NCI-H510A treated with DMSO at 0.1 percent for 48 hours (cell line): ENCODE results near the gene N4BP2.
"Not testable (repeated sequence)": the region's sequence is repeated elsewhere in the genome, so short reads cannot be mapped to it uniquely, and the experiment has no call there.

ENCODE experiments used
- DNase-seq: peaks from one replicate; lab custom pipeline; 2025; lab: John Stamatoyannopoulos, UW

Gene N4BP2

GRCh38 chr4:40056716-40057585 is at the start of gene N4BP2:
N4BP2 (plus strand) TSS chr4:40056850; CDS start chr4:40097341, 40,491 bp downstream.
- DNase-seq = peak; percentile 48

GRCh38 chr4:40016007-40016406 is 40.6 kb upstream of the N4BP2 start:
- no peak for DNase-seq

- DNase-seq = no peak
Observed at GRCh38 chr4:40020221-40020620, 36.4 kb upstream of the N4BP2 start.

GRCh38 chr4:40021116-40021515 is 35.5 kb upstream of the N4BP2 start:
- DNase-seq = not testable (repeated sequence)

- DNase-seq = not testable (repeated sequence)
Observed at GRCh38 chr4:40024049-40024448, 32.6 kb upstream of the N4BP2 start.

GRCh38 chr4:40032785-40033184 is 23.9 kb upstream of the N4BP2 start:
- DNase-seq = no peak

GRCh38 chr4:40033613-40034012 is 23.0 kb upstream of the N4BP2 start:
- no peak for DNase-seq

- no peak for DNase-seq
Observed at GRCh38 chr4:40038977-40039376, 17.7 kb upstream of the N4BP2 start.

GRCh38 chr4:40040908-40041307 is 15.7 kb upstream of the N4BP2 start:
- no peak for DNase-seq

- DNase-seq = no peak
Observed at GRCh38 chr4:40043786-40044185, 12.9 kb upstream of the N4BP2 start.

- no peak for DNase-seq
Observed at GRCh38 chr4:40046311-40046980, 10.2 kb upstream of the N4BP2 start.

GRCh38 chr4:40053161-40053560 is 3.5 kb upstream of the N4BP2 start:
- DNase-seq = no peak

GRCh38 chr4:40055511-40055862 is 1.2 kb upstream of the N4BP2 start:
- no peak for DNase-seq

- DNase-seq = peak; percentile 50
Observed at GRCh38 chr4:40055863-40056715, 561 bp upstream of the N4BP2 start.

GRCh38 chr4:40057586-40058091 is 989 bp downstream of the N4BP2 start:
- peak; percentile 83 for DNase-seq

GRCh38 chr4:40058121-40058520 is 1.5 kb downstream of the N4BP2 start:
- no peak for DNase-seq

- DNase-seq = no peak
Observed at GRCh38 chr4:40058854-40059253, 2.2 kb downstream of the N4BP2 start.

- DNase-seq = no peak
Observed at GRCh38 chr4:40059362-40059761, 2.7 kb downstream of the N4BP2 start.

GRCh38 chr4:40065010-40065409 is 8.4 kb downstream of the N4BP2 start:
- DNase-seq = peak; percentile 39

GRCh38 chr4:40066651-40067050 is 10.0 kb downstream of the N4BP2 start:
- DNase-seq = no peak

- DNase-seq = no peak
Observed at GRCh38 chr4:40070387-40070786, 13.7 kb downstream of the N4BP2 start.

- DNase-seq = no peak
Observed at GRCh38 chr4:40086421-40086820, 29.8 kb downstream of the N4BP2 start.
